Measurements from ENCODE around the gene TCOF1.

TCOF1 gene

DNA sequence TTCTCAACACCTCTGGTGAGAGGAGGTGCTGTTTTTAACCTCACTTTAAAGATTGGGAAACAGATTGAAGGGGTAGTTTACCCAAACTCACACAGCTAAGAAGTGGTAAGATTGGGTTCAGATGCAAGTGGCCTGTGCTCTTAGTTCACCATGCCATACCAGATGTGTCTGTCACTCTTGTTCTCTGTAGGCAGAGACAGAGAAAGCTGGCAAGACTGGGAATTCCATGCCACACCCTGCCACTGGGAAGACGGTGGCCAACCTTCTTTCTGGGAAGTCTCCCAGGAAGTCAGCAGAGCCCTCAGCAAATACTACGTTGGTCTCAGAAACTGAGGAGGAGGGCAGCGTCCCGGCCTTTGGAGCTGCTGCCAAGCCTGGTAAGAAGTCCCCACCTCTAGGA lies 11.0 kb downstream of the TCOF1 start:
- TF ChIP-seq, protein P1, sequence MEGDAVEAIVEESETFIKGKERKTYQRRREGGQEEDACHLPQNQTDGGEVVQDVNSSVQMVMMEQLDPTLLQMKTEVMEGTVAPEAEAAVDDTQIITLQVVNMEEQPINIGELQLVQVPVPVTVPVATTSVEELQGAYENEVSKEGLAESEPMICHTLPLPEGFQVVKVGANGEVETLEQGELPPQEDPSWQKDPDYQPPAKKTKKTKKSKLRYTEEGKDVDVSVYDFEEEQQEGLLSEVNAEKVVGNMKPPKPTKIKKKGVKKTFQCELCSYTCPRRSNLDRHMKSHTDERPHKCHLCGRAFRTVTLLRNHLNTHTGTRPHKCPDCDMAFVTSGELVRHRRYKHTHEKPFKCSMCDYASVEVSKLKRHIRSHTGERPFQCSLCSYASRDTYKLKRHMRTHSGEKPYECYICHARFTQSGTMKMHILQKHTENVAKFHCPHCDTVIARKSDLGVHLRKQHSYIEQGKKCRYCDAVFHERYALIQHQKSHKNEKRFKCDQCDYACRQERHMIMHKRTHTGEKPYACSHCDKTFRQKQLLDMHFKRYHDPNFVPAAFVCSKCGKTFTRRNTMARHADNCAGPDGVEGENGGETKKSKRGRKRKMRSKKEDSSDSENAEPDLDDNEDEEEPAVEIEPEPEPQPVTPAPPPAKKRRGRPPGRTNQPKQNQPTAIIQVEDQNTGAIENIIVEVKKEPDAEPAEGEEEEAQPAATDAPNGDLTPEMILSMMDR (IDR thresholded peaks at IDR 0.05; ENCODE audit: insufficient read depth, low read depth, low read length, missing control alignments): no peak
- no peak for DNase-seq (ENCODE audit: low read depth)
- H3K4me3 ChIP-seq (ENCODE audit: low read depth, low read length): no peak overlapping the region

DNA sequence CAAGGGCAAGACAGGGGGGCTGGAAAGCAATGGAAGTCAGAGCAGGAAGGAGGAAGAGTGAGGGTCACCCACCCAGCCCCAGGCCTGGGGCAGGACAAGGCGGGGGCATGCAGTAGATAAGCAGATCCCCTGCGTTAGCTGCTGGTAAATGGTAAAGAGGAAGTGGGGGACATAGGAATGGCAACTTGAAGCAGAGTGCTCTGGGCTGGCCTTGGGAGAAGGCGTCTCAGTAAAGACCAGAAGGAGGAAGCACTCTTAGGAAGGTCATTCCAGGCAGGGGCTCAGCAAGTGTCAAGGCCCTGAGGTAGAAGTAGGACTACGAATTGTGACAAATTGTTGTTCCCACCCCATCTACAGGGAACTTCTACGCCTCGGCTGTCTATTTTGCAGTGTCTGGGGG lies 15.1 kb downstream of the TCOF1 start:
- TF ChIP-seq, protein P1 (IDR thresholded peaks at IDR 0.05; ENCODE audit: insufficient read depth, low read depth, low read length, missing control alignments): no peak
- no peak for DNase-seq (ENCODE audit: low read depth)

DNA sequence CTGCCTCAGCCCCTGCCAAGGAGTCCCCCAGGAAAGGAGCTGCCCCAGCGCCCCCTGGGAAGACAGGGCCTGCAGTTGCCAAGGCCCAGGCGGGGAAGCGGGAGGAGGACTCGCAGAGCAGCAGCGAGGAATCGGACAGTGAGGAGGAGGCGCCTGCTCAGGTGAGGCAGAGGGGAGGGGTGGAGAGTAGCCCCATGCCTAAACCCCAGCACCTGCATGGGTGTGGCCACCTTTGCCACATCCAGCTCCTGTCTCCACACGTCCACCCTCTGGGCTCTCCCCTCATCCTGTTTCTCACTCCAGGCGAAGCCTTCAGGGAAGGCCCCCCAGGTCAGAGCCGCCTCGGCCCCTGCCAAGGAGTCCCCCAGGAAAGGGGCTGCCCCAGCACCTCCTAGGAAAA lies 17.2 kb downstream of the TCOF1 start:
- TF ChIP-seq, protein P1 (IDR thresholded peaks at IDR 0.05; ENCODE audit: insufficient read depth, low read depth, low read length, missing control alignments): no peak
- no peak overlapping the region for H3K4me3 ChIP-seq (ENCODE audit: low read depth, low read length)
- DNase-seq (ENCODE audit: low read depth): no peak

More for the DNA sequence above, 15.1 kb downstream of the TCOF1 start:
- H3K4me3 ChIP-seq (ENCODE audit: low read depth, low read length): no peak overlapping the region

DNA sequence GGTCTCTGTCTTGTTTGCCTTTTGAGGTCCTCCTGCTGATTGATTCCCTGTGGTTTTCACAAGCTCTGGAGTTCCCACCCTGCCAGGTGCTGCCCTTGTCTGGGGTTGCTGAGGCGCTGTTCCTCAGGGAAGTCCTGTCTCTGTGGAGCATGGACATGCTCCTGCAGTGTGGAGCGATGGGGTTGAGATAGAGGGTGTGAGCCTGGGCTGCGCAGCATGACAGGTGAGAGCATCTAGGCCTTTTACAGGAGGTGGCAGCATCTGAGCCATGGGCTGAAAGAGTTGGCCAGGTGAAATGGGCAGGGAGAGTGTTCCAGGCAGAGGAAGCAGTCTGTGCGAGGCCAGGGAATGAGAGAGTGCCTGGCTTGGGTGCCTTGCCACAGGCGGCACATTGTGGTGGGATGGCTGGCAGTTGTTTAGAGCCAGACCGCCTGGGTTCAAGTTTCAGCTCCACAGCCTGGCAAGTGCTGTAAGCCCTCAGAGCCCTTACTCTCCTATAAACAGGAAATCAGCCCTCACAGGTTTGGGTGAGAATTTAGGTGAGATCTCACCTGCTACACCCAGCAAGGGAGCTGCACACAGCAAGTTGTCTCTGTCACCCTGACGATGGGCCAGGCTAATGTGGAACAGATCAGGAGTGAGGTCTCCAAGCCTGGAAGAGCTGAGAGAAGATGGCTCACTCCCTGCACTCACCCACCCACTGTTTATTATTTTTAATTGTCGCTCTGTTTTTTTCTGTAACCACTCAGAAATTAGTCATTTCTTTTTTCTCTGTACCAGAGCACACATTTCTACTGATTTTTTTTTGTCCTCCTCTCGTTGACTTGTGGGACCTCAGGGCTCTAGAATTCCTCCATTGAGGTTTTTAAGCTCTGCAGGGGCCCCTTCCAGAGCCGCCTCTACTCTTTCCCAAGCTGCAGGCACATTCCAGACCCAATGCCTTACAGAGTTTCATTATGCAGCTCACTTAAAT lies 19.6 kb downstream of the TCOF1 start:
- DNase-seq (ENCODE audit: low read depth): no peak
- TF ChIP-seq, protein P1 (IDR thresholded peaks at IDR 0.05; ENCODE audit: insufficient read depth, low read depth, low read length, missing control alignments): no peak
- H3K4me3 ChIP-seq (ENCODE audit: low read depth, low read length): no peak overlapping the region

DNA sequence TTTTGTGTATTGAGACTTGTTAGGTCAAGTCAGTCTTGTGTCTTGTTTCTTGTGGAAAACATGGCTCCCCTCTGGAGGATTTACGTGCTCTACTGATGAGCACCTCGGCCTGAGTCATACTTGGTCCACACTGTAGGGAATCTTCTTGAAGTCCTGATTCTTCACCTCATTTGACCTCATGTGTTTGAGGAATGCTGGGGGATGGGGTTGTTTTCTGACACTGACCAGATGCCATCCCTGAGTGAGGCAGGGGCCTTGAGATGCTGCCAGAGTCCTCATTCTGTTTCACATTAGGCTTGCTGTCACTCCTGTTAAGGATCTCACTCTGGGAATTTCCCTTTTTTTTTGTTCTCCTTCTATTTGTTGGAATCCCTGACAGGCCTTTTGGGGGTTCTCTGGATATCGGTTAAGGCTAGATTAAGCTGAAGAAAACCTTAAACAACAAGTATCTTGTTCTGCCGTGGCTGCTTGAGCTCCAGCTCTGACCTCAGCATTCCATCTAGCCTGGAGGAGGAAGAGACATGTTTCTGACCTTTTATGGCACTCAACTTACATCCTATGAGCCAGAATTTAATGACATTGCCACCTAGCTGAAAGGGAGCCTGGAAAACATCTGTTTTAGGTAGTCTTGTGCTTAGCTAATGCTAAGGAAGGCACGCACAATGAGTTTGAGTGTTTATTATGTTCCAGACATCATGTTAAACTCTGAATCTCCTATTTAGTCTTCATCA lies 20.6 kb downstream of the TCOF1 start:
- TF ChIP-seq, protein P1 (IDR thresholded peaks at IDR 0.05; ENCODE audit: insufficient read depth, low read depth, low read length, missing control alignments): no peak
- no peak overlapping the region for H3K4me3 ChIP-seq (ENCODE audit: low read depth, low read length)
- DNase-seq (ENCODE audit: low read depth): no peak

DNA sequence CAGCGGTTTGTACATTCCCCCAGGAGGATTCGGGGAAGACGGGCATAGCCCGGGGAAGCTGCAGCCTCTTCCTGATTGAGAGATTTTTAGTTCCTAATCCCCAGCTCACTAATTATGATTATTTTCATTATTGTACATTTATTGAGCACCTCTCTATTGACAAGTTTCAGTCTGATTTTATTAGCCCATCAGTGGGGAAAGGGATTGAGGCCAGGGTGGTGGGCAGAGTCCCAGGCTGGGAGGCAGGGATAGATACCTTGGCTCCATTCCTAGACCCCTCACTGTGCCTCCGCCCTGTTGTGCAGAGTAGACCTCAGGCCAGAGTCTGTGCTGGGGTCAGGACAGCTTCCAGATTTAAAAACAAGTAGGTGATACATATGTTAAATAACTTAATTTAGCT lies 27.2 kb downstream of the TCOF1 start:
- TF ChIP-seq, protein P1 (IDR thresholded peaks at IDR 0.05; ENCODE audit: insufficient read depth, low read depth, low read length, missing control alignments): no peak
- H3K4me3 ChIP-seq (ENCODE audit: low read depth, low read length): no peak overlapping the region
- no peak for DNase-seq (ENCODE audit: low read depth)
